Uterus (tissue), 4 donors: Measurements from ENCODE around the gene FASTK. TPM values are rescaled to one million over a fixed set of nuclear protein-coding genes. Genes with fewer than 3 reads are reported as not detected.

Source experiments
- DNase-seq, 2 donors: peaks; one replicate each; pipeline ENCODE4 v3.0.0-alpha.2; 2019 to 2020
- H3K27ac ChIP-seq, 2 donors: fragments of 200-600 bp; sonication (generic); 1 replicate in 1 of 2; 2 replicates in 1 of 2; pipeline ENCODE4 v1.5.1; 2016 to 2018
- H3K27me3 ChIP-seq, 2 donors: fragments of 200-600 bp; sonication (generic); one replicate each; pipeline ENCODE4 v1.5.1; 2018 to 2019; ENCODE audit warnings: control low read depth in 1 of 2
- H3K36me3 ChIP-seq, 2 donors: fragments of 200-600 bp; sonication (generic); one replicate each; pipeline ENCODE4 v1.5.1; 2019; ENCODE audit warnings: control low read depth in 1 of 2
- H3K4me1 ChIP-seq, 2 donors: fragments of 200-600 bp; sonication (generic); one replicate each; pipeline ENCODE4 v1.5.1; 2018 to 2019; ENCODE audit warnings: control low read depth in 1 of 2
- H3K4me3 ChIP-seq, 2 donors: fragments of 200-600 bp; sonication (generic); 1 replicate in 1 of 2; 2 replicates in 1 of 2; pipeline ENCODE4 v1.5.1; 2018 to 2019; ENCODE audit warnings: mild to moderate bottlenecking in 1 of 2
- H3K9me3 ChIP-seq, 2 donors: fragments of 200-600 bp; sonication (generic); one replicate each; pipeline ENCODE4 v1.5.1; 2019; ENCODE audit warnings: control low read depth in 1 of 2
- POLR2A ChIP-seq, 2 donors: fragments of 450-650 bp; IDR thresholded peaks; one replicate each; pipeline ENCODE4 v1.6.1; 2016; ENCODE audit warnings: antibody characterized with exemption in 2 of 2, mild to moderate bottlenecking in 1 of 2, moderate library complexity in 1 of 2
- intact Hi-C: fragments of 100-400 bp; cut with DNase I; formaldehyde crosslinking; loops from one replicate; pipeline ENCODE4 v1.15.1; 2023; ENCODE audit warnings: low total_unique reads
- total RNA-seq, 4 donors: library from RNA; depleted of rRNA in 3 of 4; stranded (reverse); fragments of >200 nt in 3 of 4; gene quantifications; one replicate each; pipeline versions ENCODE4 v1.1.0 to v1.2.4, GENCODE V29; 2014 to 2023
- TF ChIP-seq, protein P1 (sequence below), 4 experiments: fragments of 200-600 bp in 2 of 4; fragments of 450-650 bp in 2 of 4; sonication (generic) in 2 of 4; IDR thresholded peaks; one replicate each; pipeline ENCODE4 v1.5.1; 2016 to 2019; ENCODE audit warnings: antibody characterized with exemption in 4 of 4, mild to moderate bottlenecking in 2 of 4, moderate library complexity in 1 of 4
- donor health status: DM: yes; HTN: yes; CAD: no.

Gene FASTK
- total RNA-seq, 4 donors from 2014 or later, result 37.1 to 84.9 (median 52.4) TPM

GRCh38 chr7:151057989-151058780 lies 22.4 kb downstream of the FASTK start:
- DNase-seq, result peak; percentile 98 to 99
- Histone ChIP-seq H3K9me3 (no peaks in the 10 kb centered on the region), H3K4me3 (peak overlapping the region; percentile 58 to 82), H3K4me1 (peaks cover 0 to 33% of the 10 kb centered on the region in 2 donors), H3K27me3 (no peaks in the 10 kb centered on the region), H3K27ac (peak overlapping the region; percentile 98 to 99), H3K36me3 (no peaks in the 10 kb centered on the region)
- intact Hi-C loops, result no loop called here
- TF ChIP-seq, protein P1, sequence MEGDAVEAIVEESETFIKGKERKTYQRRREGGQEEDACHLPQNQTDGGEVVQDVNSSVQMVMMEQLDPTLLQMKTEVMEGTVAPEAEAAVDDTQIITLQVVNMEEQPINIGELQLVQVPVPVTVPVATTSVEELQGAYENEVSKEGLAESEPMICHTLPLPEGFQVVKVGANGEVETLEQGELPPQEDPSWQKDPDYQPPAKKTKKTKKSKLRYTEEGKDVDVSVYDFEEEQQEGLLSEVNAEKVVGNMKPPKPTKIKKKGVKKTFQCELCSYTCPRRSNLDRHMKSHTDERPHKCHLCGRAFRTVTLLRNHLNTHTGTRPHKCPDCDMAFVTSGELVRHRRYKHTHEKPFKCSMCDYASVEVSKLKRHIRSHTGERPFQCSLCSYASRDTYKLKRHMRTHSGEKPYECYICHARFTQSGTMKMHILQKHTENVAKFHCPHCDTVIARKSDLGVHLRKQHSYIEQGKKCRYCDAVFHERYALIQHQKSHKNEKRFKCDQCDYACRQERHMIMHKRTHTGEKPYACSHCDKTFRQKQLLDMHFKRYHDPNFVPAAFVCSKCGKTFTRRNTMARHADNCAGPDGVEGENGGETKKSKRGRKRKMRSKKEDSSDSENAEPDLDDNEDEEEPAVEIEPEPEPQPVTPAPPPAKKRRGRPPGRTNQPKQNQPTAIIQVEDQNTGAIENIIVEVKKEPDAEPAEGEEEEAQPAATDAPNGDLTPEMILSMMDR (IDR thresholded peaks at IDR 0.05), result peak in 2 of 4 experiments; percentile 2 to 15
- peak; percentile 83 to 96 for TF ChIP-seq POLR2A (IDR thresholded peaks at IDR 0.05)

DNA sequence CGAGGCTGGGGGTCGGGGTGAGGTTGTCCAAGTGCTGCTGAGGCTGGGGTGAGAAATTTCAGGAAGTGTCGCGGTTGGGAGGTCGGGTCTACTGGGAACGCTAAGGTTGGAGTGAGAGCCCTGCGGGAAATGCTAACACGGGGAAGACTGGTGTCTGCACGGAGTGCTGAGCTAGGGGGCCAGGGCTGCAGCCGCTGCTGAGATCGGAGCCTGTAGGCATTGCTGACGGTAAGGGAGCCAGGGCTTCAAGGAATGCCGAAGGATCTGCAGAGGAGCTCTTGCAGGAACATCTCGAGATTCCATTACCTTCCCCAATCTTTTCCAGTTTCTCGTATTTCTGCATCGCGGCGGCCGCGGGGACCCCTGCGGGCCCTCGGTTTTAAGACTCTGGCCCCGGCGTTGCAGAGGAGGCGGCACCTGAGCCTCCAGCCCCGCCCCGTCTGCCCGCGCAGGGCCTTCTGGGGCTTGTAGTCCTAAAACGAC lies 23.1 kb downstream of the FASTK start, which contains the start of gene CDK5:
CDK5 (minus strand) TSS at position 392 of the 483 bp plus-strand sequence; CDS start at position 343, 49 bp downstream.
- no peaks in the 10 kb centered on the region for H3K27me3 ChIP-seq
- TF ChIP-seq, protein P1 (IDR thresholded peaks at IDR 0.05), result no peak
- TF ChIP-seq POLR2A (IDR thresholded peaks at IDR 0.05), result no peak
- intact Hi-C loops, result no loop called here
- no peaks in the 10 kb centered on the region for H3K9me3 ChIP-seq
- no peaks in the 10 kb centered on the region for H3K36me3 ChIP-seq
- peak in 1 of 2 donors; percentile 39 for DNase-seq
- H3K4me3 ChIP-seq, result peak within 1 kb of the TSS; percentile 58 to 82
- H3K4me1 ChIP-seq, result peaks cover 0 to 31% of the 10 kb centered on the region in 2 donors
- peak within 1 kb of the TSS; percentile 98 to 99 for H3K27ac ChIP-seq

DNA sequence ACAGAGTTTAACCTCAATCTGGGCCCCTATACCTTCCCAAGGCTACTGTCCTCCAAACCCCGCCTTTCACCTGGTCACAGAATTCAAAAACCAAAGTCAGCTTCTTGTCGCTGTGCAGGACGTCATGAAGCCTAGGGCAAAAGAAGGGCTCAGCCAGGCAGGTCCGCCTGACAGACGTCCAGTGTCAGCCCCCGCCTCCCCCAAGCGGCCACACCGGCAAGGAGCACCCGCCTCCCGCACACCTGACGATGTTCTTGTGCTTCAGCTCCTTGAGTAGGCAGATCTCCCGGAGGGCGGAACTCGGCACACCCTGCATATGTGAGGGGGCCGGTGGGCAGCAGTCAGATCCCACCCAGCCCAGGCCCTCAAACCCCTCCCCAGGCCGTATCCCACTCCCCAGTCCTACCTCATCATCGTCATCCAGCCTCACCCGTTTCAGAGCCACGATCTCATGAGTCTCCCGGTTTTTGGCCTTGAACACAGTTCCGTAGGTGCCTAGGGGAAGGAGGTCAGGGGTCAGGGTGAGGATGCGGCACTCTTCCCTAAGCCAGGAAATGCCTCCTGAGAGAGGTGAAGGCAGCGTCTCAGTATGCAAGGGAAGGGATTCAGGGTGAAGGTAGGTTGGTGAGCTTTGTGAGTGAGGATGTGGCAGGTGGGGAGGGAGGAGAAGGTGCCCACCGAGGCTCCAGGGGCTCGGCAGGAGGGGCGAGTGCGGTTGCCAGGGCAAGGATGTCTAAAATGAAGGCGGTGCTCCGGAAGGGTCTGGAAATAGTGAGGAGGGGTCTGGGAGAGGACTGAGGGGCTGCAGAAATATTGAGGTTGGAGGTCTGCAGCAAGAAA lies 23.7 kb downstream of the FASTK start:
- H3K4me3 ChIP-seq, result peak overlapping the region; percentile 58 to 82
- H3K36me3 ChIP-seq, result no peaks in the 10 kb centered on the region
- TF ChIP-seq POLR2A (IDR thresholded peaks at IDR 0.05), result no peak
- TF ChIP-seq, protein P1 (IDR thresholded peaks at IDR 0.05), result no peak
- no peaks in the 10 kb centered on the region for H3K27me3 ChIP-seq
- H3K4me1 ChIP-seq, result peaks cover 0 to 26% of the 10 kb centered on the region in 2 donors
- intact Hi-C loops, result no loop called here
- no peaks in the 10 kb centered on the region for H3K9me3 ChIP-seq
- DNase-seq, result no peak
- peak overlapping the region in 1 of 2 donors; percentile 99 for H3K27ac ChIP-seq

- intact Hi-C loops, result no loop called here
- Histone ChIP-seq H3K9me3 (no peaks in the 10 kb centered on the region), H3K27me3 (no peaks in the 10 kb centered on the region), H3K36me3 (no peaks in the 10 kb centered on the region), H3K27ac (no peak overlapping the region), H3K4me3 (no peak overlapping the region), H3K4me1 (peaks cover 0 to 23% of the 10 kb centered on the region in 2 donors)
- DNase-seq, result no peak
- no peak for TF ChIP-seq POLR2A (IDR thresholded peaks at IDR 0.05)
- TF ChIP-seq, protein P1 (IDR thresholded peaks at IDR 0.05), result no peak
These were observed 24.3 kb downstream of the FASTK start for GRCh38 chr7:151056283-151056665.
